Pancreas (tissue), 10 donors: ENCODE data around the gene ABTB2. TPM values are rescaled to one million over a fixed set of nuclear protein-coding genes. Genes with fewer than 3 reads are reported as not detected.

Experiments
- ATAC-seq, 4 donors: fragments of 200-7000 bp; cut with Tn5 transposase; one replicate each; pipeline versions ENCODE4 v1.8.0 to v1.9.1; 2020; ENCODE audit warnings: mild to moderate bottlenecking in 4 of 4, moderate library complexity in 4 of 4
- DNase-seq, 6 donors: peaks; one replicate each; pipeline ENCODE4 v3.0.0-alpha.2; 2020
- FAIRE-seq: peaks from 2 replicates; lab custom pipeline; 2012; peaks lifted over from hg19 to GRCh38; lab: Jason Lieb, UNC
- H3K27ac ChIP-seq, 4 donors: fragments of 200-600 bp; sonication (generic); 1 replicate in 3 of 4; 2 replicates in 1 of 4; pipeline versions ENCODE4 v1.5.0 to v1.8.0; 2020
- H3K27me3 ChIP-seq, 4 donors: fragments of 200-600 bp; one replicate each; pipeline ENCODE4 v1.8.0; 2021
- H3K36me3 ChIP-seq, 3 donors: fragments of 200-600 bp; sonication (generic) in 1 of 3; one replicate each; pipeline versions ENCODE4 v1.5.0 to v1.8.0; 2020 to 2021
- H3K4me1 ChIP-seq, 3 donors: fragments of 200-600 bp; one replicate each; pipeline ENCODE4 v1.8.0; 2021
- H3K4me3 ChIP-seq, 4 donors: fragments of 200-600 bp; sonication (generic) in 2 of 4; one replicate each; pipeline versions ENCODE4 v1.5.0 to v1.8.0; 2020 to 2021
- H3K9me3 ChIP-seq, 4 donors: fragments of 200-600 bp; one replicate each; pipeline ENCODE4 v1.8.0; 2021
- WGBS, 2 donors: extraction: QIAGEN DNeasy Blood & Tissue Kit; methylation state at CpG; one replicate each; pipeline ENCODE4 v1.1.7; 2013; 5-methylcytosine and 5-hydroxymethylcytosine counted together
- intact Hi-C, 3 donors: fragments of 100-400 bp; cut with DNase I; formaldehyde crosslinking; loops; one replicate each; pipeline versions ENCODE4 v1.11.1 to v1.14.2; 2022
- polyA plus RNA-seq, 2 donors: library from polyadenylated mRNA; stranded (reverse); fragments of 200-250 nt; gene quantifications; one replicate each; pipeline ENCODE4 v1.2.3, GENCODE V29; 2013
- total RNA-seq, 6 donors: library from RNA; stranded (reverse); fragmentation: NEBNext Ultra II Directional in 4 of 6; extraction: Animal tissue kit (Norgen Biotek cat#: 25700) in 4 of 6; gene quantifications; one replicate each; pipeline versions ENCODE4 v1.2.1 to v1.2.4, GENCODE V29; 2021 to 2023
- TF ChIP-seq, protein P1 (sequence below), 4 donors: fragments of 200-600 bp; sonication (generic) in 3 of 4; IDR thresholded peaks; one replicate each; pipeline versions ENCODE4 v1.5.0 to v1.8.0; 2021; ENCODE audit warnings: antibody characterized with exemption in 4 of 4
- donor health status: healthy with polysubstance abuse.
- donor health status: DM: no; HTN: no; CAD: no; lungs with moderate emphysema.
- donor health status: DM: no; HTN: no; CAD: no.
- donor health status: control.
- donor health status: control.
- donor health status: Bipolar disorder and iron deficiency.
- donor health status: DM: yes; HTN: yes; CAD: no.
- donor health status: DM: no; HTN: no; CAD: no.
- donor health status: DM: no; HTN: no; CAD: no.
- donor health status: DM: yes; HTN: yes; CAD: no.

ABTB2 gene
- total and polyA plus RNA-seq, 8 donors = 0.63 to 4.4 (median 1.9) TPM

DNA sequence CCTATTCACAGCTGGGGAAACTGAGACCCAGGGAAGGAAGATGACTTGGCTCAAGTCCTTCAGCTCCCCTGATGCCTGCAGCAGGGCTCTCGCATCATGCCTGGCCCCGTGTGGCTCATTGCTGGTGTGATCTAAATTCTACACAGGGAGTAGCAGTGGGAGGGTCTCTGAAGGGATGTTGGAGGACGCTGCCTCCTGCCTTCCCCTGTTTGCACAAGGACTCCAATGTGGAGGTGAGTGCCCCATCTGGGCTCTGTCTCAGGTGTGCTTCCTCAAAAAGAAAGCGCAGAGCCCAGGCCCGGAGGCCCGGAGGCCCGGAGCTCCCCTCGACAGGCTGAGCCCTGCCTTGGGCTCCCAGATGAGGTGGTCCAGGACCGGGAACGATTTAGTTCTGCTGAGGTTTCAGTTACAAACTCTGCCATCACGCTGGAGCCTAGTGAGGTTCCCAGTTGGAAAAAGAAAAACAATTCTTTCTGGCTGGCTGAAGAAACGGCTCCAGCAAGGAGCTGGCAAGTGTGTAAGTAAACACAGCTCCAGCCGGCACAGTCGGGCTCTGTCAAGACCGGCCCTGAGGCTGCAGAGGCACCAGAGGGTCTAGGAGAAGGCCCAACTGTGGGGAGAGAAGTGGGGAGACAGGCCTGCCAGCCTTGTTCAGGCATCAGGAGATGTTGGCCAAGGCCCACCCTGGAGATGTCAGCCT lies 202.6 kb downstream of the ABTB2 start:
- ATAC-seq (peak in 1 of 4 donors; percentile 19), DNase-seq (no peak), FAIRE-seq (no peak)
- no peaks in the 10 kb centered on the region for H3K4me1 ChIP-seq
- TF ChIP-seq, protein P1, sequence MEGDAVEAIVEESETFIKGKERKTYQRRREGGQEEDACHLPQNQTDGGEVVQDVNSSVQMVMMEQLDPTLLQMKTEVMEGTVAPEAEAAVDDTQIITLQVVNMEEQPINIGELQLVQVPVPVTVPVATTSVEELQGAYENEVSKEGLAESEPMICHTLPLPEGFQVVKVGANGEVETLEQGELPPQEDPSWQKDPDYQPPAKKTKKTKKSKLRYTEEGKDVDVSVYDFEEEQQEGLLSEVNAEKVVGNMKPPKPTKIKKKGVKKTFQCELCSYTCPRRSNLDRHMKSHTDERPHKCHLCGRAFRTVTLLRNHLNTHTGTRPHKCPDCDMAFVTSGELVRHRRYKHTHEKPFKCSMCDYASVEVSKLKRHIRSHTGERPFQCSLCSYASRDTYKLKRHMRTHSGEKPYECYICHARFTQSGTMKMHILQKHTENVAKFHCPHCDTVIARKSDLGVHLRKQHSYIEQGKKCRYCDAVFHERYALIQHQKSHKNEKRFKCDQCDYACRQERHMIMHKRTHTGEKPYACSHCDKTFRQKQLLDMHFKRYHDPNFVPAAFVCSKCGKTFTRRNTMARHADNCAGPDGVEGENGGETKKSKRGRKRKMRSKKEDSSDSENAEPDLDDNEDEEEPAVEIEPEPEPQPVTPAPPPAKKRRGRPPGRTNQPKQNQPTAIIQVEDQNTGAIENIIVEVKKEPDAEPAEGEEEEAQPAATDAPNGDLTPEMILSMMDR (IDR thresholded peaks at IDR 0.05) = no peak
- no peaks in the 10 kb centered on the region for H3K9me3 ChIP-seq
- no peak overlapping the region for H3K27ac ChIP-seq
- 74 to 78% methylated on average over 15 of the region's 15 CpGs for WGBS, 2 donors
- intact Hi-C loops = loop anchor here in 1 of 3 donors (10.0 kb wide), 1 partner anchor 340 kb away; no protein-coding TSS in a partner anchor
- no peak overlapping the region for H3K4me3 ChIP-seq
- no peaks in the 10 kb centered on the region for H3K27me3 ChIP-seq
- no peaks in the 10 kb centered on the region for H3K36me3 ChIP-seq

- H3K4me1 ChIP-seq = no peaks in the 10 kb centered on the region
- WGBS, 2 donors = 84 to 90% methylated on average over 16 of the region's 16 CpGs
- H3K9me3 ChIP-seq = no peaks in the 10 kb centered on the region
- no peak overlapping the region for H3K4me3 ChIP-seq
- no peak overlapping the region for H3K27ac ChIP-seq
- intact Hi-C loops = loop anchor here in 1 of 3 donors (10.0 kb wide), 1 partner anchor 341 kb away; no protein-coding TSS in a partner anchor
- DNase-seq = no peak
- FAIRE-seq = no peak
- TF ChIP-seq, protein P1 (IDR thresholded peaks at IDR 0.05) = no peak
- H3K36me3 ChIP-seq = peaks cover 0 to 6% (median 0%) of the 10 kb centered on the region in 3 donors
- ATAC-seq = peak in 2 of 4 donors; percentile 7 to 27
- no peaks in the 10 kb centered on the region for H3K27me3 ChIP-seq
Measured at GRCh38 chr11:34154059-34154875, 203.5 kb downstream of the ABTB2 start.

- ATAC-seq = no peak
Measured at GRCh38 chr11:34151916-34152845, 205.6 kb downstream of the ABTB2 start.

DNA sequence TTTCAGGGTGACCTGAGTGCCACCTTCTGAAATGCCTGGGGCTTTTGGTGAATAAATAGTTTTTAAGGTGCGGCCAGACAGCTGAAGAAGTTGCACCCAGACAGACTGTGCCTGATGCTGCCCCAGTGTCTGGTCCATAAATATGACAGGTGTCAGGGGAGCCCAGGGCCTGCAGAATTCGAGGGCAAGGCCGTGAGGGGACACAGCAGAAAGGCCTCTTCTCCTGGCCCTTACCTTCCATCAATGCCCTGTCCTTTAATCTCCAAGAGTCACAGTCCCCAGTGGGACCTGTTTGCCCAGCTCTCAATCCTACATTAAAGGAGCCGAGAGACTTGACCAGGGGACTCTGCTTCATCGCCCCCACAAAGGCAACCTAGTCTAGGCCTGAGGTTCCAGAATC lies 206.6 kb downstream of the ABTB2 start:
- intact Hi-C loops = loop anchor here in 1 of 3 donors (10.0 kb wide), 1 partner anchor 344 kb away; no protein-coding TSS in a partner anchor
- no peaks in the 10 kb centered on the region for H3K27me3 ChIP-seq
- peaks cover 0 to 29% (median 7%) of the 10 kb centered on the region in 3 donors for H3K36me3 ChIP-seq
- no peak for FAIRE-seq
- H3K27ac ChIP-seq = no peak overlapping the region
- H3K9me3 ChIP-seq = no peaks in the 10 kb centered on the region
- ATAC-seq = no peak
- TF ChIP-seq, protein P1 (IDR thresholded peaks at IDR 0.05) = no peak
- 89 to 93% methylated on average over 5 of the region's 5 CpGs for WGBS, 2 donors
- no peaks in the 10 kb centered on the region for H3K4me1 ChIP-seq
- no peak overlapping the region for H3K4me3 ChIP-seq
- no peak for DNase-seq

More at GRCh38 chr11:34151916-34152845, 205.6 kb downstream of the ABTB2 start:
- H3K36me3 ChIP-seq = peaks cover 0 to 19% (median 0%) of the 10 kb centered on the region in 3 donors
- no peak for FAIRE-seq
- intact Hi-C loops = loop anchor here in 1 of 3 donors (10.0 kb wide), 1 partner anchor 343 kb away; no protein-coding TSS in a partner anchor
- no peak overlapping the region for H3K27ac ChIP-seq
- TF ChIP-seq, protein P1 (IDR thresholded peaks at IDR 0.05) = no peak
- H3K4me3 ChIP-seq = no peak overlapping the region
- H3K27me3 ChIP-seq = no peaks in the 10 kb centered on the region
- no peaks in the 10 kb centered on the region for H3K4me1 ChIP-seq
- no peak for DNase-seq
- no peaks in the 10 kb centered on the region for H3K9me3 ChIP-seq
- WGBS, 2 donors = 83 to 87% methylated on average over 15 to 18 of the region's 18 CpGs
